Skeletal muscle satellite cell (primary cell): ENCODE measurements around the gene GGA3.
"Not testable (repeated sequence)": the region's sequence is repeated elsewhere in the genome, so short reads cannot be mapped to it uniquely, and the experiment has no call there.

Experiments
- H3K27me3 ChIP-seq: 2 replicates; pipeline ENCODE4 v1.7.0; 2013; ENCODE audit warnings: low read length; ENCODE audit not compliant: control insufficient read depth, insufficient read depth
- H3K36me3 ChIP-seq: 2 replicates; pipeline ENCODE4 v1.7.0; 2013; ENCODE audit warnings: mild to moderate bottlenecking, control low read depth, low read length; ENCODE audit not compliant: insufficient read depth
- H3K4me1 ChIP-seq: 2 replicates; pipeline ENCODE4 v1.7.0; 2013; ENCODE audit warnings: low read length; ENCODE audit not compliant: control insufficient read depth, insufficient read depth
- H3K4me2 ChIP-seq: 2 replicates; pipeline ENCODE4 v1.7.0; 2013; ENCODE audit warnings: mild to moderate bottlenecking, low read length
- H3K4me3 ChIP-seq: 2 replicates; pipeline ENCODE4 v1.7.0; 2013; ENCODE audit warnings: low read length
- H3K9ac ChIP-seq: 2 replicates; pipeline ENCODE4 v1.7.0; 2013; ENCODE audit warnings: mild to moderate bottlenecking, low read depth, low read length, moderate library complexity
- H3K9me3 ChIP-seq: replicated peaks from 2 replicates; pipeline ENCODE4 v1.7.0; 2013; ENCODE audit warnings: mild to moderate bottlenecking, control low read depth, low read length

The GGA3 gene

DNA sequence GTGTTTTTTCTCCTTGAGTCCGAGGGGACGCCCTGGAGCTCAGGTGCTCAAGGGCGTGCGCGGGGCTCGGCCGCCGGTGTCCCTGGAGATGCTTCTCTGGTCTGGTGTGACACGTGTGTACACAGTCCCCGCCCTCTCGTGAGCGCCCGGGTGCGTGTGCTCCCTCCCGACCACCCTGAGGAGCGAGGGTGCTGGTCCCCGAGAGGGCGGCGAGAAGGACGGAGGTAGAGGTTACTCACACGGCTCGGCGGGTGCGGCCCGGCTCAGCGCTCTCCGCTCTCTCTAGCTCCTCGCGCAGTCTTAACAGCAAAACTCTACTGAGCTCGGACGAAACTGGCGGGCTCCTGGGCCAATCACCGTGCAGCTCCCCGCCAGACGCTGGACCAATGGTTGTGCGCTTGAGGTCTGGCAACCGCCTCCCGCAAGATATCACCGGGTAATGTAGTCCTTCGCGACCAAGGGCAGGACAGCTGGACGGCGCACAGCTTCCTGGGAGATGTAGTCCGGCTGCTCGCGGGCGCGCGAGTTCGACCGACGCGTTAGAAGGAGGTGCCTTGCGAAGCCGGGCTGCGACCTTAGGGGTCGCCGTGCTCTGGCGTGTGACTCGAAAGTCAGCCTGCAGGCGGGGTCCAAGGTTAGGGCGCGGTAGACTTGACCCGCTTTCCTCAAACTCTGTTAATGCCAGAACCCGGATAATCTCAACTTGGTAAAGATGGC is 27.9 kb upstream of the GGA3 start, which contains the start of gene SLC25A19:
Gene SLC25A19 (minus strand): TSS at position 319 of the 717 bp plus-strand sequence. CDS start 2,669 bp downstream, outside the sequence.
- no peaks in the 10 kb centered on the region for H3K27me3 ChIP-seq
- peak within 1 kb of the TSS; percentile 92 for H3K4me2 ChIP-seq
- H3K4me1 ChIP-seq, result peaks cover 6% of the 10 kb centered on the region
- peak within 1 kb of the TSS; percentile 82 for H3K4me3 ChIP-seq
- no peaks in the 10 kb centered on the region for H3K9me3 ChIP-seq
- H3K36me3 ChIP-seq, result peaks cover 4% of the 10 kb centered on the region
- H3K9ac ChIP-seq, result peak within 1 kb of the TSS; percentile 92

DNA sequence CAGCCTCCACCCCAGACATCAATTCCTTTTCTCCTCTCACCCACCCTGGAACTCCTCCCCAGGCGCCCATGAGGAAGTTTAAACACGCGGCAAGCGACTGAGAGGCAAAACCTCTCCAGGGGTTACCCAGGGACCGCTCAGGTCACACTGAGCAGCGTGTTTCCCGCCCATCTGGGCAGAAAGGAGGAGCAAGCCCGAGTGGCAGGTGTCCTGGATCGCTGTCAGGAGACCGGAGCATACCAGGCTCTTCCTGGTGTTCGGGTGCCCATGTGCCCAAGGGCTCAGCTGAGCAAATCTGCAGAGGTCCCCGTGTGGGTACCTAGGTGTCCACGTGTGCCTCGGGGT is 27.3 kb upstream of the GGA3 start:
- Histone ChIP-seq H3K36me3 (peaks cover 4% of the 10 kb centered on the region), H3K4me3 (peak overlapping the region; percentile 82), H3K27me3 (no peaks in the 10 kb centered on the region), H3K9me3 (no peaks in the 10 kb centered on the region), H3K9ac (peak overlapping the region; percentile 80), H3K4me2 (peak overlapping the region; percentile 92), H3K4me1 (peaks cover 6% of the 10 kb centered on the region)

DNA sequence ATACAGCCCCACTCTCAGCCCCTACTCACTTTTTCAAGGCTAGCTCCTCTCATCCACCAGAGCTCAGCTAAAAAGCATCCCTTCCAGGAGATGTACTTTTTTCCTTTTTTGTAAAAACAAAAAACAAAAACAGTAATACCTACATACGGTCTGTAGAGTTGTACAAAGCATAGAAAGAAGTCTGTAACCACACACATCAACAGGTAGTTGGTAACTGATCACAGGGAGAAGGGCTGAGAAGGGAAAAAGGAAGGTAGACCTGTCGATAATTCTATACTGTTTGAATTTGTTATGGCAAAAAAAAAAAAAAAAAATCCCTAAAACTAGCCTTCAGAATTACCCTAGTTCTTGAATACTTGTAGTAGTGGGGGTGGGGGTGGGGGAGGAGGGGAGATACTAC is 27.0 kb upstream of the GGA3 start:
- no peaks in the 10 kb centered on the region for H3K9me3 ChIP-seq
- no peaks in the 10 kb centered on the region for H3K27me3 ChIP-seq
- peak overlapping the region; percentile 82 for H3K4me3 ChIP-seq
- H3K9ac ChIP-seq, result no peak overlapping the region
- H3K36me3 ChIP-seq, result peaks cover 4% of the 10 kb centered on the region
- peak overlapping the region; percentile 92 for H3K4me2 ChIP-seq
- peaks cover 6% of the 10 kb centered on the region for H3K4me1 ChIP-seq

DNA sequence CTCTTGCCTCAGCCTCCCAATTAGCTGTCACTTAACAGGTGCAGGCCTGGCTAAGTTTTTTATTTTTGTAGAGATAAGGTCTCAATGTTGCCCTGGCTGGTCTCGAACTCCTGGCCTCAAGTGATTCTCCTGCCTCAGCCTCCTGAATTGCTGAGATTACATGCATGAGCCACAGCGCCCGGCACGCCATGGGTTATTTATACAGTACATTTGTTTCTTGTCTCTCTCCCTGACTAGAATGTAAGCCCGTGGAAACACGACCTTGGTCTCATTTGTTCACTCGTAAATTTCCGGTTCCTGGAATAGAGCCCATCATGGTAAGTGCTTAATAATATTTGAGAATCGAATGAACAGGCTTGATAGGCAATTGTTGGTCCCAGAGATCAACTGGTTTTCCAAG is 25.8 kb upstream of the GGA3 start:
- Histone ChIP-seq H3K27me3 (no peaks in the 10 kb centered on the region), H3K9me3 (no peaks in the 10 kb centered on the region), H3K4me1 (peaks cover 6% of the 10 kb centered on the region), H3K36me3 (peaks cover 4% of the 10 kb centered on the region), H3K4me3 (no peak overlapping the region), H3K9ac (no peak overlapping the region), H3K4me2 (no peak overlapping the region)

DNA sequence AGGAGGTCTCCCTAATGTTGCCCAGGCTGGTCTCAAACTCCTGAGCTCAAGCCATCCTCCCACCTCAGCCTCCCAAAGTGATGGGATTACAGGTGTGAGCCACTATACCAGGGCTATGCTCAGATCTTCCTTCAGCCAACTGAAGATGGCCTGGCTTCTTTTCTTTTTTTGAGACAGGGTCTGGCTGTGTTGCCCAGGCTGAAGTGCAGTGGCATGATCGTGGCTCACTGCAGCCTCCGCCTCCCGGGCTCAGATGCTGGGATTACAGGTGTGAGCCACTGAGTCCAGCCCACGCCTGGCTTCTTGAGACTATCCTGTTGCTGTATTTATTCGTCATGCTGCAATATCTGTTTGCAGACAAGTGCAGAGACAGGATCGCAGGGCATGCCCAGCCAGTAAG is 23.7 kb upstream of the GGA3 start:
- H3K4me2 ChIP-seq, result no peak overlapping the region
- no peak overlapping the region for H3K9ac ChIP-seq
- H3K9me3 ChIP-seq, result no peaks in the 10 kb centered on the region
- H3K36me3 ChIP-seq, result peaks cover 4% of the 10 kb centered on the region
- no peak overlapping the region for H3K4me3 ChIP-seq
- peaks cover 6% of the 10 kb centered on the region for H3K4me1 ChIP-seq
- H3K27me3 ChIP-seq, result no peaks in the 10 kb centered on the region

- H3K27me3 ChIP-seq, H3K4me3 ChIP-seq, H3K36me3 ChIP-seq, H3K4me2 ChIP-seq, H3K9me3 ChIP-seq, H3K9ac ChIP-seq: not testable (repeated sequence)
- peaks cover 12% of the 10 kb centered on the region for H3K4me1 ChIP-seq
Observed at GRCh38 chr17:75280189-75280588, 18.8 kb upstream of the GGA3 start.

GRCh38 chr17:75277664-75278071 is 16.3 kb upstream of the GGA3 start:
- Histone ChIP-seq H3K36me3 (no peaks in the 10 kb centered on the region), H3K4me2 (peak overlapping the region; percentile 57), H3K4me1 (peaks cover 23% of the 10 kb centered on the region), H3K27me3 (no peaks in the 10 kb centered on the region), H3K9me3 (no peaks in the 10 kb centered on the region), H3K4me3 (no peak overlapping the region), H3K9ac (peak overlapping the region; percentile 5)

DNA sequence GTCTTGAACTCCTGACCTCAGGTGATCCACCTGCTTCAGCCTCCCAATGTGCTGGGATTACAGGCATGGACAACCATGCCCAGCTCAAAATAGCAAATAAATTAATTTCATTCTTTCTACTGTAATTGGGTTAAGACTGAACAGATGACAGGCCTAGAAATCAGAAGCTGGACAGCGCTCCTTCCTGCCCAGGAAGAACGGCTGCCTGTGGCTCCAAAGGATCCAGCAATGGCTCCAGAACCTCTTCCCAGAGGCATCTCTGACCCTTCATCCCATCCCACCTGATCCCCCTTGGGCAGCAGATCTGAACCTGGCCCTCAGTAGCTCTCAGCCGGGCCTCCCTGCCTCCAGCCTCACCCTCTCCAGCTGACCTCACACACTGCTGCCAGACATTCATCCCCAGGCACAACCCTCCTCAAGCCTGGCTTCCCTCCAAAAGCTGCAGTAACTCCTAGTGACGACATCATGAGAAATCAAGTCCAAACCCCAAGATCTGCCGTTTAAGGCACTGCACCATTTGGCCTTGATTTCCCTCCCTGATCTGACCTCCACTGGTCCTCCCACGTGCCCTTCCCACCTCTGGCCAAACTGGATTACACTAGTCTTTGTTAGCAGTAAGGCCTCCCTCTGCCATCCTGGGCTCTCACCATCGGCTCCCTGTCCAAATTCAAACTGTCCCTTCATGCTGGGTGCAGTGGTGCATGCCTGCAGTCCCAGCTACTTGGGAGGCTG is 12.7 kb upstream of the GGA3 start:
- H3K4me1 ChIP-seq, result peaks cover 42% of the 10 kb centered on the region

GRCh38 chr17:75272848-75273184 is 11.4 kb upstream of the GGA3 start:
- peaks cover 37% of the 10 kb centered on the region for H3K4me1 ChIP-seq
- no peaks in the 10 kb centered on the region for H3K27me3 ChIP-seq
- no peak overlapping the region for H3K9ac ChIP-seq
- no peaks in the 10 kb centered on the region for H3K36me3 ChIP-seq
- H3K9me3 ChIP-seq, result no peaks in the 10 kb centered on the region
- no peak overlapping the region for H3K4me2 ChIP-seq
- H3K4me3 ChIP-seq, result no peak overlapping the region

More for the DNA sequence above, 12.7 kb upstream of the GGA3 start:
- no peak overlapping the region for H3K9ac ChIP-seq
- H3K9me3 ChIP-seq, result no peaks in the 10 kb centered on the region
- H3K4me3 ChIP-seq, result no peak overlapping the region
- no peaks in the 10 kb centered on the region for H3K27me3 ChIP-seq
- no peaks in the 10 kb centered on the region for H3K36me3 ChIP-seq
- H3K4me2 ChIP-seq, result no peak overlapping the region

GRCh38 chr17:75271955-75272847 is 10.8 kb upstream of the GGA3 start:
- H3K36me3 ChIP-seq, result peaks cover 1% of the 10 kb centered on the region
- H3K4me2 ChIP-seq, result peak overlapping the region; percentile 97
- no peaks in the 10 kb centered on the region for H3K27me3 ChIP-seq
- no peaks in the 10 kb centered on the region for H3K9me3 ChIP-seq
- H3K4me3 ChIP-seq, result peak overlapping the region; percentile 84
- peaks cover 34% of the 10 kb centered on the region for H3K4me1 ChIP-seq
- peak overlapping the region; percentile 88 for H3K9ac ChIP-seq

GRCh38 chr17:75271233-75271954 is 10.0 kb upstream of the GGA3 start:
- H3K9ac ChIP-seq, result peak overlapping the region; percentile 88
- H3K27me3 ChIP-seq, result no peaks in the 10 kb centered on the region
- peak overlapping the region; percentile 97 for H3K4me2 ChIP-seq
- peaks cover 38% of the 10 kb centered on the region for H3K4me1 ChIP-seq
- H3K4me3 ChIP-seq, result peak overlapping the region; percentile 84
- H3K36me3 ChIP-seq, result peaks cover 7% of the 10 kb centered on the region
- H3K9me3 ChIP-seq, result no peaks in the 10 kb centered on the region
